Transverse colon (tissue), 4 donors: ENCODE results near the gene KIFAP3.

Experiments used
- CTCF ChIP-seq, 5 experiments: fragments of 200-600 bp in 3 of 5; fragments of 450-650 bp in 2 of 5; sonication (generic) in 3 of 5; IDR thresholded peaks; 1 replicate in 2 of 5; 2 replicates in 3 of 5; pipeline ENCODE4 v1.5.1; 2016 to 2017; ENCODE audit warnings: antibody characterized with exemption in 5 of 5, inconsistent platforms in 3 of 5, mild to moderate bottlenecking in 2 of 5, moderate library complexity in 1 of 5
- EP300 ChIP-seq: sonication (generic); formaldehyde crosslinking; IDR thresholded peaks from one replicate; pipeline ENCODE4 v1.6.1; 2017; ENCODE audit warnings: antibody characterized with exemption, low read depth
- POLR2A ChIP-seq: fragments of 450-650 bp; IDR thresholded peaks from one replicate; pipeline ENCODE4 v1.6.1; 2016; ENCODE audit warnings: antibody characterized with exemption, mild to moderate bottlenecking, moderate library complexity
- POLR2AphosphoS5 ChIP-seq, 3 donors: sonication (generic); formaldehyde crosslinking; IDR thresholded peaks; one replicate each; pipeline ENCODE4 v1.6.1; 2016; ENCODE audit warnings: antibody characterized with exemption in 3 of 3

GRCh38 chr1:169906938-169907337 is 167.6 kb downstream of the KIFAP3 start:
- TF ChIP-seq CTCF (IDR thresholded peaks at IDR 0.05) (no peak), POLR2A (no peak), EP300 (no peak), POLR2AphosphoS5 (IDR thresholded peaks at IDR 0.05) (no peak)
